Hematopoietic multipotent progenitor cell (in vitro differentiated cells): ENCODE results near the gene CORO1A. TPM values are rescaled to one million over a fixed set of nuclear protein-coding genes. Genes with fewer than 3 reads are reported as not detected.
A peak's percentile ranks its signal among the peaks of the same experiment; 100 is the strongest.
"Not testable (repeated sequence)": the region's sequence is repeated elsewhere in the genome, so short reads cannot be mapped to it uniquely, and the experiment has no call there.

Source experiments
- DNase-seq, 3 donors: peaks; one replicate each; pipeline ENCODE4 v3.0.0-alpha.2; 2011 to 2015; ENCODE audit warnings: low read depth in 2 of 3, low spot score in 2 of 3
- total RNA-seq: library from RNA; depleted of rRNA; stranded (reverse); fragments of >200 nt; gene quantifications from one replicate; pipeline ENCODE4 v1.2.3, GENCODE V29; 2012

Gene CORO1A
- 246 TPM for total RNA-seq

DNA sequence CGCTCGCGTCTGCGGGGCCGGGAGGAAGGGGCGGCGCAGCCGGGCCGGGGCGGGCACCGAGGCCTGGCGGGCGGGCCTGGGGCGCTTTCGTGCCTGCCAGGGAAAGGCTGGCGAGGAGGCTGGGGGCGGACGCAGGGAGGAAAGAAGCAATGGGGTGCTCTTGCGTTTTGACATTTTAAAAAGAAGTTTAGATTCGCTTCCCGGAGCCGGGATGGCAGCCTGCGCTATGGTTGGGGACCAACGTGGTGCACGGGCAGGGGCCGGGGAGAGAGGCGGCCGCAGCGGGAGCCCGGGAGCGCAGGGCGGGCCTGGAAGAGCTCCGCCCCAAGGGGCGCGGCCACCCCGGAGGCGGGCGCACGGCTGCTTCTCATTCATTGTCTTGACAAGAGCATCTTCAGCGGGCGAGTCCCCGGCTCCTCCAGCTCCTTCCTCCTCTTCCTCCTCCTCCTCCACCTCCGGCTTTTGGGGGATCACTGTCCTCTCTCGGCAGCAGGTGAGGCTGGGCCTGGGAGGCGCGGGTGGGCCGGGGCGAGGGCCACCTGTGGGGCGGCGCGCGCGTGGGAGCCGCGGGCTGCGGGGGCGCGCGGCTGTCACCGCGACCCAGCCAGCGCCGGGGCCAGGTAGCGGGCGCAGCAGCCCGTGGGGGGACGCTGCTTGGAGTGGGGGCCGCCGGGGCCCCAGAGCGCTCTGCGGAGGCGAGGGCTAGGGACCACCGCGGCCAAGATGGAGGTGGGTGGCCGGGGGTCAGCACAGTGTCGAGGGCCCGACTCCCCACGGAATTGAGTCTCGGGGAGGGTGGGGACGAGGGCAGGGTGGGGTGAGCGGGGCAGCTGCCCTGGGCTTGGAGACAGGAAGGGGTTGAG is at the start of gene CORO1A:
TSS of gene CORO1A (plus strand) at position 370 of the 863 bp plus-strand sequence. CDS start 1,608 bp downstream, outside the sequence.
- DNase-seq: peak; percentile 67 to 72 (median 70)

DNA sequence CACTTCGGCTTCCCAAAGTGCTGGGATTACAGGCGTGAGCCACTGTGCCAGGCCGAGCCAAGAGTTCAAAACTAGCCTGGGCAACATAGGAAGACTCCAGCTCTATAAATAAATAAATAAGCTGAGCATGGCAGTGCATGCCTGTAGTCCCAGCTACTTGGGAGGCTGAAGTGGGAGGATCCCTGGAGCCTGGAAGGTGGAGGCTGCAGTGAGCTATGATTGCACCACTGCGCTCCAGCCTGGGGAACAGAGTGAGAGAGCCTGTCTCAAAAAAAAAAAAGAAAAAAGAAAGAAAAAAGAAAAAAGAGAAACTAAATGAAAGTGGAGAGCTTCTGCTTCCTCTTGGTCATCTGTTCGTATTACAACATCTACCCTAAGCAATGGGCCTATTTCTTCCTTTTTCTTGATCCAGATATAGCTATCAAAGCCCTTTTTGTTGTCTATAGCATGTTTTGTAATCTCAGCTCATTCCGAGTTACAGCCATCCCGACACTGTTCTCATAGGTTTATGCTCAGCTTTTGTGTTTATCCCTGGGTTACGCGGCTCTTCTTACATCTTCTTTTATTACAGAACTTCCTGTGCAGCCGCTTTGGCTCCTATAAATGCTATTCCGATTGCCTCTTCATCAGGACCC is 46.3 kb upstream of the CORO1A start:
- no peak for DNase-seq

DNA sequence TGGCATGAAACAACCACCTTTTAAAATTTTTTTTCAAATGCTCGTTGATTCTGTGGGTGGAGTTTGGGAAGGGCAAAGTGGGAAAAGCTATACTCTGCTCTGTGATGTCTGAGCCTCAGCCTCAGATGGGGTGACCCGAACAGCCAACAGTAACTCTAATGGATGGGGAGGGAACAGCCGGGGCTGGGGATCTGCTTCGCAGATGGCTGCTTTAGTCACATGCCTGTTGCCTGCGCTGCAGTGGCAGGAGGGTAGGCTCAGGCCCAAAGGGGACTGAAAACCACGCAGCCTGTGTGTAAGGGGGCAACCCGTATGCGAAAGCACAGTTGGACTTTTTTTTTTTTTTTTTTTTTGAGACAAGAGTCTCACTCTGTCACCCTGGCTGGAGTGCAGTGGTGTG is 45.5 kb upstream of the CORO1A start:
- no peak for DNase-seq

DNA sequence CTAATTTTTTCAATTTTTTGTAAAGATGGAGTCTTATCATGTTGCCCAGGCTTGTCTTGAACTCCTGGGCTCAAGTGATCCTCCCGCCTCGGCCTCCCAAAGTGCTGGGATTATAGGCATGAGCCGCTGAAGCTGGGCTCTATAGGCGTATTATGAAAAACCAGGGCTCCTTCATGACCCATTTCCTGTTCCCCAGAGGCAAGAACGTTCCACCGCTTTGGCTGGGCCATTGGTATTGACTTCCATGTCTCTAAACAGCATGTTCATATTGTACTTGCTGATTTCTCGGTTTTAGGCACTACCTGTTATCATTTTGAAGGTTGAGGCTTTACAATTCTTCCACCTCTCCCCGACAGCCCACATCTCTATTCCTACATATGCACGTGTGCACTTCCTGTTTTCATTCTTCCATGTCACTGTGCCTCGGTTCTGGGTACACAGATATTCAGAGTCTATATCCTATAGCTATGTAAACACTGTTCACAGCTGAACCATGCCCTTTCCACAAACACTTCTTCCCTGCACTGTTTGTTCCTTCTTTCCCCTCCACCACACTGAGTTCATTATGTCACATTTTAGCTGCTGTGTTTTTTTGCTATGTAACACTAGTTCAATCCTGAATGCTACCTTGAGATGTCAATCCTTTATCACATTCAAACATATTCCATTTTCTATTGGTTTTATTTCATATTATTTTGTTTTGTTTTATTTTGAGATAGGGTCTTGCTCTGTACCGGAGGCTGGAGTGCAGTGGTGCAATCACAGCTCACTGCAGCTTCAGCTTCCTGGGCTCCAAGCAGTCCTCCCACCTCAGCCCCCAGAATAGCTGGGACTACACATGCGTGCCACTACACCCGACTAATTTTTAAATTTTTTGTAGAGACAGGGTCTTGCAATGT is 43.6 kb upstream of the CORO1A start:
- DNase-seq: peak in 1 of 3 donors; percentile 10

DNA sequence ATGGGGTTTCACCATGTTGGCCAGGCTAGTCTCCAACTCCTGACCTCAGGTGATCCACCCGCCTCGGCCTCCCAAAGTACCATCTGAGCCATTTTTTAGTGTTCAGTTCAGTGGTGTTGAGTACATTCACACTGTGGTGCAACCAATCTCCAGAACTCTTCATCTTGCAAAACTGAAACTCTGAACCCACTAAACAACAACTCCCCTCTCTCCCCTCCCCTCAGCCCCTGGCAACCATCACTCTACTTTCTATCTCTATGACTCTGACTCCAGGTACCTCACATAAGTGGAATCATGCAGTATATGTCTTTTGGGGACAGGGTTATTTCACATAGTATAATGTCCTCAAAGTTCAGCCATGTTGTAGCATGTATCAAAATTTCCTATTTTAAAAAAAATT is 41.7 kb upstream of the CORO1A start:
- DNase-seq: no peak

DNA sequence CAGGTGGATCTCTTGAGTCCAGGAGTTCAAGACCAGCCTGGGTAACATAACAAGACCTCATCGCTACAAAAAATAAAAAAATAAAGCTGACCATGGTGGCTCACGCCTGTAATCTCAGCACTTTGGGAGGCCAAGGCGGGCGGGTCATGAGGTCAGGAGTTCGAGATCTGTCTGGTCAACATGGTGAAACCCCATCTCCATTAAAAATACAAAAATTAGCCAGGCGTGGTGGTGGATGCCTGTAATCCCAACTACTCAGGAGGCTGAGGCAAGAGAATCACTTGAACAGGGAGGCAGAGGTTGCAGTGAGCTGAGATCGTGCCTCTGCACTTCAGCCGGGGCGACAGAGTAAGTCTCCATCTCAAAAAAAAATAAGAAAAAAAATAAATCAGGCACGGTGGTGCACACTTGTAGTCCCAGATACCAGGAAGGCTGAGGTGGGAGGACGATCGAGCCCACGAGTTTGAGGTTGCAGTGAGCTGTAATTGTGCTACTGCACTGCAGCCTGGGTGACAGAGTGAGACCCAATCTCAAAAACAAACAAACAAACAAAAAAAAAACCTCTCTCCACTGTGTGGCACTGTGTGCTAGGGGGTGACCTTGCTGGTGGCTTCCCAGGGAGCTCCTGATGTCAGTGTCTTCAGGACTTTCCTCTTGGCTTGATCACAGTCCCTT is 40.6 kb upstream of the CORO1A start:
- peak in 2 of 3 donors; percentile 24 to 39 for DNase-seq

DNA sequence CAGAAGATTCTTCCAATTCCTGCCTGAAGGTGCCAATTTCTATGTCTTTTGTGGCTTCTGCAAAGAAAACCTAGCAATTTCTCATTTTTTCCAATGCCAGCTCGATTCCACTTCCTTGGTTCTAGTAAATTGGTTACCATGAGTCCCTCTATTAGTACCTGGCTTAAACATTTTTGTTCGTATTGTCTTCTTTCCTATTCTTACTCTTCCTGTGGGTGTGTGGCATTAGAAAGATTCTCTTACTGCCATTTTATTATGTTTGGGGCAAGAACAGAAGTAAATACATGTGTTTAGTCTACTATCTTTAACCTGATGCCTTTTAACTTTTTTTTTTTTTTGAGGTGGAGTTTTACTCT is 40.1 kb upstream of the CORO1A start:
- DNase-seq: no peak

DNA sequence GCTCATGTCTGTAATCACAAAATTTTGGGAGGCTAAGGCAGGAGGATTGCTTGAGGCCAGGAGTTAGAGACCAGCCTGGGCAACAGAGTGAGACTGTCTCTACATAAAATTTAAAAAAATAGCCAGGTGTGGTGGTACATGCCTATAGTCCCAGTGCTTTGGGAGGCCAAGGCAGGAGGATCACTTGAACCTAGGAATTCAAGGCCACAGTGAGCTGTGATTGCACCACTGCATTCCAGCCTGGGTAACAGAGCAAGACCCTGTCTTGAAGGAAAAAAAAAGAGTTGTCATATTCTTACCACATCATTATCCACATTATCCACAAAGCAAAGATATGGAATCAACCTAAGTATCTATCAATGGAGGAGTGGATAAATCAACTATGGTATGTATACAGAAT is 39.4 kb upstream of the CORO1A start:
- no peak for DNase-seq

DNA sequence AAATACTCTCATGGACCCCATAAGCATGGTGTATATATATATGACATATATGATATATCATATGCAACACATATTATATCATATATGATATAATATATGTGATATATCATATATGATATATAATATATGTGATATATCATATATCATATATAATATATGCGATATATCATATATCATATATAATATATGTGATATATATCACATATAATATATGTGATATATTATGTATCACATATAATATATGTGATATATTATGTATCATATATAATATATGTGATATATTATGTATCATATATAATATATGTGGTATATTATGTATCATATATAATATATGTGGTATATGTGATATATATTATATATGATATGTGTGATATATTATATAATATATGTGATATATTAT is 38.5 kb upstream of the CORO1A start:
- no peak for DNase-seq

DNA sequence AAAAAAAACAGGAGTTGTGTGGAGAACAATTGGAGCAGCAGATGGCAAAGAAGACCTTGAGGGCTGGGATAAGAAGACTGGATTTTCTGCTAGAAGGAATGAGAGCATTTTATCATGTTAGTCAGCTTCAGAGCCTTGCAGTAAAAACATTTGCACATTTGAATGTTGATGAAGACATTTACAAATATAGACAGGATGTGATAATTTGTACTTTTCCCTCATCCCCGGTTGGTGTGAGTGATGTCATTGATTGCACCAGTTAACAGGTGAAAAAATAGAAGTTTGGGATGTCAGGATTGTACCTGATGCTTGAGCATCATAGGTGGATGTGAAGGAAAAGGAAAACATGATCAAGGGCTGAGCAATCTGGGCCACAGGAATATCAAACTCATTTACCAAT is 37.7 kb upstream of the CORO1A start:
- DNase-seq: no peak

DNA sequence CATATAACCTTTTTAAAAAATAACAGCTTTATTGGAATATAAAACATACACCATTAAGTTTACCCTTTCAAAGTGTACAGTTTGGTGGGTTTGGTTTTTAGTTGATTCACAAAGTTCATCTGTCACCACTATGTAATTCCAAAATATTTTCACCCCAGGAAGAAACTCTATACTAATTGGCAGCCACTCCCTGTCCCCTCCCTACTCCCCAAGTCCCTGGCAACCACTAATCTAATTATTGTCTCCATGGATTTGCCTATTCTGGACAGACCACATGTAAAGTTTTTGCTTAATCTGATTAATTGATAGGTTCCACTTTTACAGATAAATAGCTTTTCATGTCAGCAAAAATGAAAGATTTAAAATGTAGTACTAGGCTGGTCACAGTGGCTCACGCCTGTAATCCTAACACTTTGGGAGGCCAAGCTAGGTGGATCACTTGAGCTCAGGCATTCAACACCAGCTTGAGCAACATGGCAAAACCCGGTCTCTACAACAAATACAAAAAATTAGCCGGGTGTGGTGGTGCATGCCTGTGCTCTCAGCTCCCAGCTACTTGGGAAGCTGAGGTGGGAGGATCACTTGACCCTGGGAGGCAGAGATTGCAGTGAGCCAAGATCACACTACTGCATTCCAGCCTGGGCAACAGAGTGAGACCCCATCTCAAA is 35.4 kb upstream of the CORO1A start:
- no peak for DNase-seq

DNA sequence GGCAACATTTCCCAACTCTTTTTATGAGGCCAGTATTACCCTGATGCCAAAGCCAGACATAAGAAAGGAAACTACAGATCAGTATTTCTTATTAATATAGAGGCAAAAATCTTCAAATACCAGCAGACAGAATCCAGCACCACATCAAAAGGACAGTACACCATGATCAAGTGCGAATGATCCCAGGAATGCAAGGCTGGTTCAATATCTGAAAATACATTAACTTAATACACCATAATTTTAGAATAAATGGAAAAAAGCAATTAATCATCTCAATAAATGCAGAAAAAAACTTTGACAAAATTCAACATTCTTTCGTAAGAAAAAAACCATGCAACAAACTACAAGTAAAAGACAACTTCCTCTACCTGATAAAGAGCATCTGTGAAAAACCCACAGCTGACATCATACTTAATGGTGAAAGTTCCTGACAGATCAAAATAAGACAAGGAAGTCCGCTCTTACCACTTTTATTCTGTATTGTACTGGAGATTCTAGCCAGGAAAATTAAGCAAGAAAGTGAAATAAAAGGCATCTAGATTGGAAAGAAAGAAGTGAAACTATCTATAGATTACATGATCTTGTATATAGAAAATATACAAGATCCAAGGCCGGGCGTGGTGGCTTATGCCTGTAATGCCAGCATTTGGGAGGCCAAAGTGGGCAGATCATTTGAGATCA is 34.0 kb upstream of the CORO1A start:
- DNase-seq: no peak

DNA sequence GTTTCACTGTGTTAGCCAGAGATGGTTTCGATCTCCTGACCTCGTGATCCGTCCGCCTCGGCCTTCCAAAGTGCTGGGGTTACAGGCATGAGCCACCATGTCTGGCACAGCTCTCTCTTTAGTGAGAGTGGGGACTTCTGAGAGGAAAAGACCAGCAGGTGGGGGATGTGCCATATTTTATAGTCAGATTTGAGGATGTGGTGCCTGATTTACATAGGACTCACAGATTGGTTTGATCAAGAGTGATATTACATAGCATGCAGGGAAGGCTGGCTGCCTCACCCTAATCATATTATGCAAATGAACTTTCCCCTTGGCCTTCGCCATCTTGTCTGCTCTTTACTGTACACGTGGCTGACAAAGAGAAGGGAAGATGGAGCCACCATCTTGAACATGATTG is 32.3 kb upstream of the CORO1A start:
- DNase-seq: no peak

DNA sequence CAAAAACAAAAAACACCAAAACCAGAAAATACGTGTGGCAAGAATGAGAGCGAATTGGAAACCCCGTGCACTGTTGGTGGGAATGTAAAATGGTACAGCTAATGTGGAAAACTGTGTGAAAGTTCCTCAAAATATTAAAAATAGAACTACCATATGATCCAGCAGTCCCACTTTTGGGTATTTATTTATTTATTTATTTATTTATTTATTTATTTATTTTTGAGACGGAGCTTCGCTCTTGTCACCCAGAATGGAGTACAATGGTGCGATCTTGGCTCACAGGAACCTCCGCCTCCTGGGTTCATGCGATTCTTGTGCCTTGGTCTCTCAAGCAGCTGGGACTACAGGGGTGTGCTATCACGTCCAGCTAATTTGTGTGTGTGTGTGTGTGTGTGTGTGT is 30.9 kb upstream of the CORO1A start:
- DNase-seq: no peak

DNA sequence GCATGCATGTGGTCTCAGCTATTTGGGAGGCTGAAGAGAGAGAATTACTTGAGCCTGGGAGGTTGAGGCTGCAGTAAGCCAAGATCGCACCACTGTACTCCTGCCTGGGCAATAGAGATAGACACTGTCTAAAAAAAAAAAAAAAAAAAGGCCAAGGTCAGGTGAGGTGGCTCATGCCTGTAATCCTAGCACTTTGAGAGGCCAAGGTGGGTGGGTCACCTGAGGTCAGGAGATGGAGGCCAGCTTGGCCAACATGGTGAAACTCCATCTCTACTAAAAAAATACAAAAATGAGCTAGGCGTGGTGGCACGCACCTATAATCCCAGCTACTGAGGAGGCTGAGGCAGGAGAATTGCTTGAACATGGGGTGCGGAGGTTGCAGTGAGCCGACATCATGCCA is 28.2 kb upstream of the CORO1A start:
- DNase-seq: no peak

DNA sequence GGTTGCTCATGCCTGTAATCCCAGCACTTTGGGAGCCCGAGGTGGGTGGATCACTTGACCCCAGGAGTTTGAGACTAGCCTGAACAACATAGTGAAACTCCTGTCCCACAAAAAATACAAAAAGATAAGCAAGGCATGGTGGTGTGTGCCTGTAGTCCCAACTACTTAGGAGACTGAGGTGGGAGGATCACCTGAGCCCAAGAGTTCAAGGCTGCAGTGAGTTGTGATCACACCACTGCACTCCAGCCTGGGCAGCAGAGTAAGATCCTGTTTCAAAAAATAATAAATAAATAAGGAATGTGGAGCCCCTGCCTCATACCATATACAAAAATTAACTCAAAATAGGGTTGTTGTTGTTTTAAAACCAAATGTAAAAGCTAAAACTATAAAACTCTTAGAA is 26.2 kb upstream of the CORO1A start:
- no peak for DNase-seq

DNA sequence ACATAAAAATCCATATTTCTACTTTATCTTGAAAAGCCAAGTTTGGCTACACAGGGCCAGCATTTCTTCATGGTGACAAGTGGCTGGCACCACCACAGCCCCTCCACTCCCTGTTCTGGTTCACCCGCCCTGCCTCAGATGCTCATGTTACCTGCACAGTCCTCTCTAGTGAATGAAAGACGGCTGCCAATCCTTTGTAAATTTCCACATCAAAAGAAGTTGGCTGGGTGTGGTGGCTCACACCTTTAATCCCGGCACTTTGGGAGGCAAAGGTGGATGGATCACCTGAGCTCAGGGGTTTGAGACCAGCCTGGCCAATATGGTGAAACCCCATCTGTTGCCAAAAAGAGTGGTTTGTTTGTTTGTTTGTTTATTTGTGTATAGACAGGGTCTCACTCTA is 19.9 kb upstream of the CORO1A start:
- DNase-seq: no peak

DNA sequence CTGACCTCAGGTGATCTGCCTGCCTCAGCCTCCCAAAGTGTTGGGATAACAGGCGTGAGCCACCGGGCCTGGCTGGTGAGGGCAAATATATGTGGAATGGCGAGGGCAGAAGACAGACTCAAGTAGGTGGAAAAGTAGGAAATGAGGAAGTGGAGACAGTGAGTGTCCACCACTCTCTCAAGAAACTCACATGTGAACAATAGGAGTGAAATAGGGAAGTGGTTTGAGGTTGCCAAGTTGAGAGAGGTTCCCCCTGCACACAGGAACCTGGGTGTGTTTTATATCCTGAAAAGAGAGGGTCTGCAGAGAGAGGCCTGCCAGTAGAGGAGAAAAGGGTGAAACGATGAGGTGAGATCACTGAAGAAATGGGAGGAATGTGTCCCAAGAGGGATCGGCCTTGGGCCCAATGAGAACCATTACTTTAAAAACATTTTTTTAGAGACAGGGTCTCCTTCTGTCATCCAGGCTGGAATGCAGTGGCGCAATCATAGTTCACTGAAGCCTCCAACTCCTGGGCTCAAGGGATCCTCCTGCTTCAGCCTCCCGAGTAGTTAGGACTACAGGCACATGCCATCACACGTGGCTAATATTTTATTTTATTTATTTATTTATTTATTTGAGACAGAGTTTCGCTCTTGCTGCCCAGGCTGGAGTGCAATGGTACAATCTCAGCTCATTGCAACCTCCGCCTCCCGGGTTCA is 17.1 kb upstream of the CORO1A start:
- DNase-seq: peak in 2 of 3 donors; percentile 81 to 93

DNA sequence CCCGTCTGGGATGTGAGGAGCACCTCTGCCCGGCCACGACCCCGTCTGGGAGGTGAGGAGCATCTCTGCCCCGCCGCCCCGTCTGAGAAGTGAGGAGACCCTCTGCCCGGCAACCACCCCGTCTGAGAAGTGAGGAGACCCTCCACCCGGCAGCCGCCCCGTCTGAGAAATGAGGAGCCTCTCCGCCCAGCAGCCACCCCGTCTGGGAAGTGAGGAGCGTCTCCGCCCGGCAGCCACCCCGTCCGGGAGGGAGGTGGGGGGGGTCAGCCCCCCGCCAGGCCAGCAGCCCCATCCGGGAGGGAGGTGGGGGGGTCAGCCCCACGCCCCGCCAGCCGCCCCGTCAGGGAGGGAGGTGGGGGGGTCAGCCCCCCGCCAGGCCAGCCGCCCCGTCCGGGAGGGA is 14.7 kb upstream of the CORO1A start:
- not testable (repeated sequence) for DNase-seq
